Calu3 (cell line): ENCODE results near the gene KCNA3. TPM values are rescaled to one million over a fixed set of nuclear protein-coding genes. Genes with fewer than 3 reads are reported as not detected.

ENCODE experiments used
- BruUV-seq: library from RNA; stranded (reverse); fragments of 400-500 nt; replicated peaks from 2 replicates; lab custom pipeline; 2021; lab: Mats Ljungman, UMichigan
- CTCF ChIA-PET: fragments of 300-600 bp; sonication (Branson Sonifier 250); formaldehyde crosslinking; loops from one replicate; lab custom pipeline; 2022; ENCODE audit warnings: antibody characterized with exemption; lab: Charles Lee
- DNase-seq: peaks from one replicate; pipeline ENCODE4 v3.0.0; 2022
- H3K27ac Mint-ChIP-seq: one replicate; pipeline ENCODE4 v1.8.0; 2022; ENCODE audit warnings: mixed read lengths; ENCODE audit not compliant: unreplicated experiment
- H3K27me3 Mint-ChIP-seq: one replicate; pipeline ENCODE4 v1.8.0; 2022; ENCODE audit warnings: mixed read lengths; ENCODE audit not compliant: unreplicated experiment
- H3K36me3 Mint-ChIP-seq: one replicate; pipeline ENCODE4 v1.8.0; 2022; ENCODE audit warnings: mild to moderate bottlenecking, moderate library complexity, mixed read lengths; ENCODE audit not compliant: insufficient read depth, unreplicated experiment
- H3K4me1 Mint-ChIP-seq: one replicate; pipeline ENCODE4 v1.8.0; 2022; ENCODE audit warnings: mild to moderate bottlenecking, low read depth, mixed read lengths; ENCODE audit not compliant: unreplicated experiment
- H3K4me3 Mint-ChIP-seq: one replicate; pipeline ENCODE4 v1.8.0; 2022; ENCODE audit warnings: mild to moderate bottlenecking, low read depth, moderate library complexity, mixed read lengths; ENCODE audit not compliant: unreplicated experiment
- H3K9me3 Mint-ChIP-seq: one replicate; pipeline ENCODE4 v1.8.0; 2022; ENCODE audit warnings: low read depth, mixed read lengths; ENCODE audit not compliant: unreplicated experiment
- intact Hi-C: fragments of 100-400 bp; cut with micrococcal nuclease; formaldehyde crosslinking; loops from one replicate; pipeline ENCODE4 v1.10.0; 2022; ENCODE audit not compliant: unreplicated experiment
- total RNA-seq: library from RNA; stranded (reverse); gene quantifications from 2 replicates; pipeline ENCODE4 v1.2.3, GENCODE V29; 2022
- TF ChIP-seq, protein P1 (sequence below): fragments of 200-600 bp; IDR thresholded peaks from one replicate; pipeline ENCODE4 v1.8.0; 2022; ENCODE audit warnings: antibody characterized with exemption; ENCODE audit not compliant: unreplicated experiment

The KCNA3 gene
- total RNA-seq, 1 experiment from 2014 or later: not detected

DNA sequence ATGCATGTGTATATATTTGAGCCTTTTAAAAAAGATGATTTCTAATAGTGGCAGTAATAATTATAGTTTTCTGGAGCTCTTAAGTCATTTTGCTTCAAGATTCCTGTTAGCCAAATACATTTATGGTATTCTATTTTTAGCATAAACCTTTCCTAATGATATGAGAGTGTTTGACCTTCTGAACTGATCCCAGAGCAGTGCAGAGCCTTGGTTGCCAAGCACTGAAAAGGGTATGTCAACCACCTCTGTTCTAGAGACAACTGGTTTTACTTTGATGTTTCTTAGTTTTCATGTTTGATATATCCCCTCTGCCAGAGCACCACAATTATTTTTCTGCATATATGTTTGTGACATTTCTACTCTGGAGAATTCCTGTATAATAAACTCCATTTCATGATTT, 15.1 kb upstream of the KCNA3 start:
- Mint-ChIP-seq H3K4me3 (no peak overlapping the region), H3K27me3 (peaks cover 37% of the 10 kb centered on the region), H3K27ac (no peak overlapping the region), H3K4me1 (no peaks in the 10 kb centered on the region), H3K36me3 (no peaks in the 10 kb centered on the region), H3K9me3 (no peaks in the 10 kb centered on the region)
- CTCF ChIA-PET: no interaction called here
- no TSS peak for BruUV-seq
- DNase-seq: no peak
- intact Hi-C loops: no loop called here
- TF ChIP-seq, protein P1, sequence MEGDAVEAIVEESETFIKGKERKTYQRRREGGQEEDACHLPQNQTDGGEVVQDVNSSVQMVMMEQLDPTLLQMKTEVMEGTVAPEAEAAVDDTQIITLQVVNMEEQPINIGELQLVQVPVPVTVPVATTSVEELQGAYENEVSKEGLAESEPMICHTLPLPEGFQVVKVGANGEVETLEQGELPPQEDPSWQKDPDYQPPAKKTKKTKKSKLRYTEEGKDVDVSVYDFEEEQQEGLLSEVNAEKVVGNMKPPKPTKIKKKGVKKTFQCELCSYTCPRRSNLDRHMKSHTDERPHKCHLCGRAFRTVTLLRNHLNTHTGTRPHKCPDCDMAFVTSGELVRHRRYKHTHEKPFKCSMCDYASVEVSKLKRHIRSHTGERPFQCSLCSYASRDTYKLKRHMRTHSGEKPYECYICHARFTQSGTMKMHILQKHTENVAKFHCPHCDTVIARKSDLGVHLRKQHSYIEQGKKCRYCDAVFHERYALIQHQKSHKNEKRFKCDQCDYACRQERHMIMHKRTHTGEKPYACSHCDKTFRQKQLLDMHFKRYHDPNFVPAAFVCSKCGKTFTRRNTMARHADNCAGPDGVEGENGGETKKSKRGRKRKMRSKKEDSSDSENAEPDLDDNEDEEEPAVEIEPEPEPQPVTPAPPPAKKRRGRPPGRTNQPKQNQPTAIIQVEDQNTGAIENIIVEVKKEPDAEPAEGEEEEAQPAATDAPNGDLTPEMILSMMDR: no peak

DNA sequence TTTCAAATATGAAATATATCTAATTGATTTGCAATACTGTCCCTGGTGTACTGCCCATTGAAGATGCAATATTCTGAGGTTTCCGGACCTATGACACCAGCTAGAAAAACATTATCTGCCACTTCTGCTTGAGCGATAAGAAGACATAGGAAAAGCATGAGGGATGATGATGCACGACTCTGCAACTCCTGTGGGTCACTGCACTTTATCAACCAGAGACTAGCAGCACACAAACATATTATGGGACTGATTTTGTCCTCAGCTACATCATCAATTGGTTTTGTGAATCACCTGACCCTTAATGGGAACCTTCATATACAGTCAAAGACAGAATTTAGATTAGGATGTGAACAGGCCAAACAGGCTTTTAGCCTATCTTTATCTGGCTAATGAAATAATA, 13.8 kb upstream of the KCNA3 start:
- Mint-ChIP-seq H3K27ac (no peak overlapping the region), H3K4me3 (no peak overlapping the region), H3K4me1 (no peaks in the 10 kb centered on the region), H3K36me3 (no peaks in the 10 kb centered on the region), H3K27me3 (peaks cover 37% of the 10 kb centered on the region), H3K9me3 (no peaks in the 10 kb centered on the region)
- no TSS peak for BruUV-seq
- intact Hi-C loops: no loop called here
- TF ChIP-seq, protein P1: no peak
- CTCF ChIA-PET: no interaction called here
- DNase-seq: no peak

DNA sequence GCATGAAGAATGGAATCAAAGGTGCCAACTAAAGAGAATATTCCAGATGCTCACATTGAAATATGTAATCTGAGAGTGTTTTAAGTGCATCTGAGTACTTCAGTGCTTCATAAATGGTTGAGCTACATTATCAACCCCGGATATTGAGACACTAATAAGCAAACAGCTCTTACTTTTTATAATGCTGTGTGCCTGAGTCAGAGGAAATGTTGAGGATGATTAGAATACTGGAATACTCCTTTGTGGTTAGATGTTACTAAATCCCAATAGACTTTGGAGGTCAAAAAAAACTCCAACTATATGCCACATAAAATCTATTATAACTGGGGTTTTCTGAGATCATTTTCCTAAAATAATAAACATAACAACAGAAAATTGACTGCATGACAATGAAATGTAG, 12.5 kb upstream of the KCNA3 start:
- CTCF ChIA-PET: no interaction called here
- no peak overlapping the region for H3K27ac Mint-ChIP-seq
- intact Hi-C loops: no loop called here
- no peak for DNase-seq
- TF ChIP-seq, protein P1: no peak
- no peaks in the 10 kb centered on the region for H3K36me3 Mint-ChIP-seq
- BruUV-seq: no TSS peak
- no peak overlapping the region for H3K4me3 Mint-ChIP-seq
- no peaks in the 10 kb centered on the region for H3K4me1 Mint-ChIP-seq
- peaks cover 29% of the 10 kb centered on the region for H3K27me3 Mint-ChIP-seq
- no peaks in the 10 kb centered on the region for H3K9me3 Mint-ChIP-seq

DNA sequence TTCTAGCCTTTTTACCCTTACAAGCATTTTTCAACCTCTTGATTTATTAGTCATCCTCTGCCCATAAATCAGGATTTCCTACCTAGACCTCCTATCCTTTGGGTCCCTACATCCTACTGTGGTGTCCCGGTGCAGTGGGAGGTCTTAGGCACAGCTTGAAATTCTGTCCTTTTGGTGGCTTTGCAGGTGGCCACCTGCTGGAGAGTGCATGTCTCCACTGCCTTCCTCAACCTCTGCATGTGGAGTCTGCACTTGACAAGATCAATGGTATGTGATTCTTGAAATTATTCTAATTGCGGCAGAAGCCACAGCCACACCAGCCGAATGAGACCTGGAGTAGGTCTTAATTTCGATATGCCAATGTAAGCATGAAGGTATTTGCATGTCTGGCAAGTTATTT, 11.4 kb upstream of the KCNA3 start:
- CTCF ChIA-PET: no interaction called here
- no peak overlapping the region for H3K4me3 Mint-ChIP-seq
- H3K27me3 Mint-ChIP-seq: peaks cover 28% of the 10 kb centered on the region
- intact Hi-C loops: no loop called here
- no peaks in the 10 kb centered on the region for H3K9me3 Mint-ChIP-seq
- H3K36me3 Mint-ChIP-seq: no peaks in the 10 kb centered on the region
- no peak overlapping the region for H3K27ac Mint-ChIP-seq
- TF ChIP-seq, protein P1: no peak
- BruUV-seq: no TSS peak
- no peaks in the 10 kb centered on the region for H3K4me1 Mint-ChIP-seq
- DNase-seq: no peak
